UCSD-AML1 (cell line): ENCODE data around the gene USP31.

Experiments
- DNase-seq: peaks from one replicate; lab custom pipeline; 2025; ENCODE audit not compliant: unreplicated experiment; lab: John Stamatoyannopoulos, UW

Gene USP31, protein sequence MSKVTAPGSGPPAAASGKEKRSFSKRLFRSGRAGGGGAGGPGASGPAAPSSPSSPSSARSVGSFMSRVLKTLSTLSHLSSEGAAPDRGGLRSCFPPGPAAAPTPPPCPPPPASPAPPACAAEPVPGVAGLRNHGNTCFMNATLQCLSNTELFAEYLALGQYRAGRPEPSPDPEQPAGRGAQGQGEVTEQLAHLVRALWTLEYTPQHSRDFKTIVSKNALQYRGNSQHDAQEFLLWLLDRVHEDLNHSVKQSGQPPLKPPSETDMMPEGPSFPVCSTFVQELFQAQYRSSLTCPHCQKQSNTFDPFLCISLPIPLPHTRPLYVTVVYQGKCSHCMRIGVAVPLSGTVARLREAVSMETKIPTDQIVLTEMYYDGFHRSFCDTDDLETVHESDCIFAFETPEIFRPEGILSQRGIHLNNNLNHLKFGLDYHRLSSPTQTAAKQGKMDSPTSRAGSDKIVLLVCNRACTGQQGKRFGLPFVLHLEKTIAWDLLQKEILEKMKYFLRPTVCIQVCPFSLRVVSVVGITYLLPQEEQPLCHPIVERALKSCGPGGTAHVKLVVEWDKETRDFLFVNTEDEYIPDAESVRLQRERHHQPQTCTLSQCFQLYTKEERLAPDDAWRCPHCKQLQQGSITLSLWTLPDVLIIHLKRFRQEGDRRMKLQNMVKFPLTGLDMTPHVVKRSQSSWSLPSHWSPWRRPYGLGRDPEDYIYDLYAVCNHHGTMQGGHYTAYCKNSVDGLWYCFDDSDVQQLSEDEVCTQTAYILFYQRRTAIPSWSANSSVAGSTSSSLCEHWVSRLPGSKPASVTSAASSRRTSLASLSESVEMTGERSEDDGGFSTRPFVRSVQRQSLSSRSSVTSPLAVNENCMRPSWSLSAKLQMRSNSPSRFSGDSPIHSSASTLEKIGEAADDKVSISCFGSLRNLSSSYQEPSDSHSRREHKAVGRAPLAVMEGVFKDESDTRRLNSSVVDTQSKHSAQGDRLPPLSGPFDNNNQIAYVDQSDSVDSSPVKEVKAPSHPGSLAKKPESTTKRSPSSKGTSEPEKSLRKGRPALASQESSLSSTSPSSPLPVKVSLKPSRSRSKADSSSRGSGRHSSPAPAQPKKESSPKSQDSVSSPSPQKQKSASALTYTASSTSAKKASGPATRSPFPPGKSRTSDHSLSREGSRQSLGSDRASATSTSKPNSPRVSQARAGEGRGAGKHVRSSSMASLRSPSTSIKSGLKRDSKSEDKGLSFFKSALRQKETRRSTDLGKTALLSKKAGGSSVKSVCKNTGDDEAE (N-terminal part only)

GRCh38 chr16:23149267-23149992 lies at the start of gene USP31:
Gene USP31, minus strand, starts transcription at chr16:23149452. Its CDS starts 182 bp downstream, at chr16:23149270.
- peak; percentile 93 for DNase-seq

DNA sequence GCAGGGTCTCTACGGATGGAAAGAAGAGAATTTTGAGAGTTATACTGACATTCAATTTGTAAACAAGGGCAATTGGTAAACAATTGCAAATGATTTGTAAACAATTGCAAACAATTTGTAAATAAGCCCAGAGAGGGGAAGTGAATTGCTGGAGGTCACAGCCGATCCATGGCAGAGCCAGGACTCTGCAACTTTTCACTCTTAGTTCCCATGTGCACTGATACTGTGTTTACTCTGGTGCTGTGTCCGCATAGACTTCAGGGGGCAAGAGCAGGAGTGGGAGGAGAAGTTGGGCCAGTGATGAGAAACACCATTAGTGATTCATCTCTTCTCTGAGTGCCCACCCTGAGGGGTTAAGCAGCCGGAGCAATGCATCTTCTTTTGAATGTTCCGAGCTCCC lies 47.3 kb upstream of the USP31 start:
- no peak for DNase-seq

DNA sequence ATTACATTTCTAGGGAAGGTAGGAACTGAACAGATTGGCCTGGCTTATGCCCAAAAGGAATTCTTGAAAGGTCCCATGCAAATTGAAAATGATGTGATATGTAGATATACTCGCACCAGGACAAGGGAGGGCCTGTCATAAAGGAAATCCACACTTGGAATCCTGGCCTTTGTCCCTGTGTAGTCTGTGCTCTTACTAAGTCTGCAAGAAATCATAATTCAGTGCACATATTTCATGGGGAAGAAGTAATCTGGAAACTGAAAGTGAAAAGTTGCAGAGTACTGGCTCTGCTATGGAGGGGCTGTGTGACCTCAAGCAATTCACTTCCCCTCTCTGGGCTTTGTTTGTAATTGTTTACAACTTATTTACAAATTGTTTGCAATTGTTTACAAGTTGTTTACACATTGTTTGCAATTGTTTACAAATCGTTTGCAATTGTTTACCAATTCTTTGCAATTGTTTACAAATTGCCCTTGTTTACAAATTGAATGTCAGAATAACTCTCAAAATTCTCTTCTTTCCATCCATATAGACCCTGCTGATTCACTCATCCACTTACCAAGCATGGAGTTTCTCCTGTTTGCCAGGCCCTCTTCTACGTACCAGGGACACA lies 46.2 kb upstream of the USP31 start:
- DNase-seq, result no peak

- DNase-seq, result no peak
These were observed 45.4 kb upstream of the USP31 start for GRCh38 chr16:23194497-23195221.

GRCh38 chr16:23188911-23189310 lies 39.7 kb upstream of the USP31 start:
- DNase-seq, result no peak

GRCh38 chr16:23187341-23187740 lies 38.1 kb upstream of the USP31 start:
- no peak for DNase-seq

GRCh38 chr16:23186171-23186570 lies 36.9 kb upstream of the USP31 start:
- no peak for DNase-seq

DNA sequence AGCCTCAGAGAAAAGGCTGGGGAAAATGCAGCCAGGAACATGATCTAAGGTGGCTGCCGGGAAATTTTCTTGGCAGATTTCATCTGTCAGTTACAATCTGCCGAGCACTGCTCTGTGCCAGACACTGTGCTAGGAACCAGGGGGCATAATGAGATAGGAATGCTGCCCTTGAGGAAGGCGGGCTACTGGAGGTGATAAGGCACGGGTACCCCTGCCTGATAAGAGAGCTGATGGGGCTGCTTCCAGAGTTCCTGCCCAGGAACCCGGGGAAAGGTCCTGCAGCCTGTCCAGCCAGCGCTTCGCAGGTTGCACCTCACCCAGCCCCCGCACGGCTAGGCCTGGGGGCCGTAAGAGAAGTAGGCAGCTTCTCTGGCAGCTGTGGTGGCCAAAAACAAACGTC lies 36.4 kb upstream of the USP31 start:
- no peak for DNase-seq

- no peak for DNase-seq
These were observed 34.3 kb upstream of the USP31 start for GRCh38 chr16:23183543-23183862.

DNA sequence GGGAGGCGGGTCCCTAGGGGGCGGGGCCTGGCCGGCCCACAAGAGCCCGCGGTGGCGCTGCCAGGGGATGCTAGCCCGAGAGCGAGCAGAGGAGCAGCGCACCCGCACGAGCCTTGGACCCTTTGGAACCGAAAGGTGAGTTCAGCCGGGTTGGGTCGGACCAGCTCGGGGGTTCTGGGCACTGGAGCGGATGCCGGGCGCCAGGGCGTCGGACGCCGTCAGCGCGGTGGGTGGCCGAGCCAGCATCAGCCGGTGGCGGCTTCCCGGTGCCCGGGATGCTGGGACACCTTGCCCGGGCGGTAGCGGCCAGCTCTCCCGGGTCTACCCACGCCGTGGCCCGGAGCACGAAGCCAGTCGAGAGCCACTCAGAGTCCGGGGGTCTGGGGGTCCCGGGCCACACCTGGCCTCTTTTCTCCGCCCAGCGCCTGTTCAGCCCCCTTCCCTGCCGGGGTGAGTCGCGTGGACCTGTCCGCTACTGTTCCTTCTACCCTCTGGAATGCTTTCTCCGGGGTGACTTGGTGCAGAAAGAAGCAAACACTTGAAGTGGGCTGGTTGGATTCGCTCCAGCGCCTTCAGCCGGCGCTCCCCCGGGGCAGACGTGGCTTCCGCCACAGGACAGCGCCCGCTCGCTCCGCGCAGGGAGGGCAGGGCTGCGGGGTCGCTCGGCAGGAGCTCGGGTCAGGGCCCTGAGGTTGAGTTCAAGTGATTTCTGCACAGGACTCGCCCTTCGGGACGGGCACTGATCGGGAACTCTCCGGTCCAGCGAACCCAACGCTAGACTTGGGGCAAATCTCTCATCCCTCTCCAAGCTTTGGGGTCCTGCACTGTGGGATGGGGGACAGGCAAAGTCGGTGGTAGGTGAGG lies 33.7 kb upstream of the USP31 start, which contains the start of gene SCNN1G:
TSS of gene SCNN1G (plus strand) at position 67 of the 864 bp plus-strand sequence. CDS start 3,527 bp downstream, outside the sequence.
- DNase-seq, result no peak

DNA sequence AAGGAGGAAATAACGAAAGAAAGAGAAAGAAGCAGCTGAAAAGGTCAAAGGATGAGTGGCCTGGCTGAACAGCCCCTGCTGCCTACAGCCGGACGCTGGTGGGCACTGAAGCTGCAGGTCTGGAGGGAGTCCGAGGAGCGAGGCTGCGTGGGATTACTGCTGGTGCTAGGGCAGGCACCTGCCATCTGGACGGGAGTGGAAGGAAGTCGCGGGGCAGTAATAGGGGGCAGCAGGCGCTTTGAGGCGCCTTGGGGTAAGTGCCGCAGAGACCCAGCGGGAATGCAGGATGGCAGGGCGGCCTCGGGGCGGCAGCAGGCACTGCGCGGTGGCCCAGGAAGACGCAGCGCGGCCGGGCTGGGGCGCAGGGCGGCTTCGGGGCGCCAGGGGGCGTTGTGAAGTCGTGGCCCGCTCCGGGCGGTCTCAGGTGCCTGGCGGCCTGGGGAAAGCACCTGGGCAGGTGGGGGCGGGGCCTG lies 33.0 kb upstream of the USP31 start:
- DNase-seq, result peak; percentile 78

GRCh38 chr16:23181506-23181905 lies 32.3 kb upstream of the USP31 start:
- DNase-seq, result no peak

- no peak for DNase-seq
These were observed 26.4 kb upstream of the USP31 start for GRCh38 chr16:23175651-23176050.

DNA sequence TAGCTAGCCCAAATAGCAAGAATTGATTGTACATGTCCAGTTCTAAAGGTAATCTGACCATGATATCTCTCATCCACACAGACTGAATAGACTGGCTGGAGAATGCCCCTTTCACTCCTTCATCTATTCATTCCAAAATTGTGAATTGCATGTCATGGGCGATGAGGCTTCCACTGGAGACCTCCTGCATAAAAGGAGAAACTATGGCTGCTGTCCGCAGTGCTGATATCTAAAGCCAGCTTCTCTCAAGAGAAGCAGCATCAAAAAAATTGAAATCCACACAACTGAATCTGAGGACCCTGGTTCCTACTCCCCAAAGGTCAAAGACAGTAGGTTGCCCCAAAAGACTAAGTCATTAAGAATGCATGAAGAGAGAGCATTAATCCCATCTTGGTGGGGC lies 25.4 kb upstream of the USP31 start:
- DNase-seq, result no peak

- no peak for DNase-seq
These were observed 23.7 kb upstream of the USP31 start for GRCh38 chr16:23172994-23173393.

DNA sequence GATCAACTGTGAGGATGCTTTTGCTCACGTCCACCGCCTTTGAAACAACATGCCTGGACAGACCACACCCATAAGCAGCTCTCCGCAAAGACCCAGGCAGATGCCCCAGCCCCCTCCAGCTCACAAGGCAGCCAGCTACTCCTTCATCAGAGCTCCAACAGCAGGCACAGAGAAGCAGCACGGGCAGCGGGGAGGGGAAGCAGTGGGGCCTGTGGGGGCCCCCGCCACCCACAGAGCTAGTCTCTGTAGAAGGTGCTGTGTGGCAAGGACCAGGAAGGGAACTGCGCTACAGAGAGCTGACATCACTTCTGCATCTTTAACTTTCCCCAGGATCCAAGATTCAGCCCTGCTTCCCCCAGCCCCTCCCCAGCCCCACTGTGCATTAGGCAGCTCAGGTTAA lies 23.3 kb upstream of the USP31 start:
- no peak for DNase-seq

DNA sequence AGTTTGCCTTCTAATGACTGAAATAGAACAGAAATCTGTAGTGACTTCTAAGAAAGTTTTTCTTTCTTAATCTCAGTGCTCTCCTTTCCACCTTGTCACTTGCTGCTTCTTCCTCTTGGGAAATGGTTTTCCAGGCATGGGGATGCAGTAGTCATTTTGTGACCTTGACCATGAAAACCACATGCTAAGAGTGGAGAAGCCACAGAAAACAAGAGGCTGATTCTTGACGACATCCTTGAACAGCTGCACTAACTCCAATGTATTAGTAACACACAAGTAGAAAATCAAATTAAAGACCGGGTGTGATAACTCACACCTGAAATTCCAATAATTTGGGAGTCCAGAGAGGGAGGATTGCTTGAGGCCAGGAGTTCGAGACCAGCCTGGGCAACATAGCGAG lies 15.5 kb upstream of the USP31 start:
- DNase-seq, result no peak

- no peak for DNase-seq
These were observed 14.7 kb upstream of the USP31 start for GRCh38 chr16:23163921-23164320.
